Measurements from ENCODE around the gene NPAS3. TPM values are rescaled to one million over a fixed set of nuclear protein-coding genes. Genes with fewer than 3 reads are reported as not detected.

Gene NPAS3
- total RNA-seq, 1 donor from 2014 or later = 5.2 TPM

GRCh38 chr14:33457021-33457420, 518.3 kb downstream of the NPAS3 start:
- no peak for DNase-seq (ENCODE audit: low spot score in 2 of 2, unreplicated experiment in 2 of 2)
- Mint-ChIP-seq H3K4me3 (no peak overlapping the region), H3K27ac (no peak overlapping the region), H3K9me3 (no peaks in the 10 kb centered on the region), H3K27me3 (ENCODE audit: low read depth) (no peaks in the 10 kb centered on the region), H3K36me3 (no peaks in the 10 kb centered on the region), H3K4me1 (peaks cover 24% of the 10 kb centered on the region)
- no peak for TF ChIP-seq CTCF (IDR thresholded peaks at IDR 0.05; ENCODE audit: unreplicated experiment)

GRCh38 chr14:33457617-33458016, 518.9 kb downstream of the NPAS3 start:
- Mint-ChIP-seq H3K27me3 (ENCODE audit: low read depth) (no peaks in the 10 kb centered on the region), H3K36me3 (no peaks in the 10 kb centered on the region), H3K9me3 (no peaks in the 10 kb centered on the region), H3K4me1 (peaks cover 23% of the 10 kb centered on the region), H3K27ac (no peak overlapping the region), H3K4me3 (no peak overlapping the region)
- no peak for DNase-seq (ENCODE audit: low spot score in 2 of 2, unreplicated experiment in 2 of 2)
- TF ChIP-seq CTCF (IDR thresholded peaks at IDR 0.05; ENCODE audit: unreplicated experiment) = no peak

- H3K36me3 Mint-ChIP-seq = no peaks in the 10 kb centered on the region
- H3K4me3 Mint-ChIP-seq = no peak overlapping the region
- no peak for TF ChIP-seq CTCF (IDR thresholded peaks at IDR 0.05; ENCODE audit: unreplicated experiment)
These were observed 521.5 kb downstream of the NPAS3 start for GRCh38 chr14:33460164-33460563.

GRCh38 chr14:33461036-33461435, 522.4 kb downstream of the NPAS3 start:
- H3K36me3 Mint-ChIP-seq = no peaks in the 10 kb centered on the region
- no peak for TF ChIP-seq CTCF (IDR thresholded peaks at IDR 0.05; ENCODE audit: unreplicated experiment)
- DNase-seq (ENCODE audit: low spot score in 2 of 2, unreplicated experiment in 2 of 2) = no peak
- no peaks in the 10 kb centered on the region for H3K9me3 Mint-ChIP-seq
- peaks cover 11% of the 10 kb centered on the region for H3K4me1 Mint-ChIP-seq
- no peaks in the 10 kb centered on the region for H3K27me3 Mint-ChIP-seq (ENCODE audit: low read depth)
- H3K27ac Mint-ChIP-seq = no peak overlapping the region
- no peak overlapping the region for H3K4me3 Mint-ChIP-seq

More at GRCh38 chr14:33460164-33460563, 521.5 kb downstream of the NPAS3 start:
- Mint-ChIP-seq H3K27ac (no peak overlapping the region), H3K27me3 (ENCODE audit: low read depth) (no peaks in the 10 kb centered on the region), H3K4me1 (peaks cover 16% of the 10 kb centered on the region), H3K9me3 (no peaks in the 10 kb centered on the region)
- DNase-seq (ENCODE audit: low spot score in 2 of 2, unreplicated experiment in 2 of 2) = no peak

GRCh38 chr14:33463731-33464130, 525.1 kb downstream of the NPAS3 start:
- H3K27ac Mint-ChIP-seq = no peak overlapping the region
- H3K27me3 Mint-ChIP-seq (ENCODE audit: low read depth) = no peaks in the 10 kb centered on the region
- no peak for DNase-seq (ENCODE audit: low spot score in 2 of 2, unreplicated experiment in 2 of 2)
- no peaks in the 10 kb centered on the region for H3K9me3 Mint-ChIP-seq
- peaks cover 5% of the 10 kb centered on the region for H3K4me1 Mint-ChIP-seq
- no peaks in the 10 kb centered on the region for H3K36me3 Mint-ChIP-seq
- no peak for TF ChIP-seq CTCF (IDR thresholded peaks at IDR 0.05; ENCODE audit: unreplicated experiment)
- no peak overlapping the region for H3K4me3 Mint-ChIP-seq

Measured in mesothelial cell of epicardium (in vitro differentiated cells).